MM.1S (cell line): ENCODE measurements around the gene TMEM179B.
A peak's percentile ranks its signal among the peaks of the same experiment; 100 is the strongest.

Experiments used
- DNase-seq: peaks from one replicate; pipeline ENCODE4 v3.0.0-alpha.2; 2015
- H2AFZ ChIP-seq: fragments of 300-600 bp; sonication (generic); 2 replicates; pipeline ENCODE4 v1.6.0; 2016; ENCODE audit warnings: antibody characterized with exemption, low read length
- H3F3A ChIP-seq: fragments of 300-600 bp; sonication (generic); 2 replicates; pipeline ENCODE4 v1.6.1; 2016; ENCODE audit warnings: mild to moderate bottlenecking, antibody characterized with exemption, low read length, moderate library complexity, mixed read lengths; ENCODE audit not compliant: insufficient read depth
- H3K27ac ChIP-seq: fragments of 300-600 bp; sonication (generic); 2 replicates; pipeline ENCODE4 v1.5.1; 2016; ENCODE audit warnings: mild to moderate bottlenecking, low read length
- H3K27me3 ChIP-seq: fragments of 300-600 bp; sonication (generic); replicated peaks from 2 replicates; pipeline ENCODE4 v1.6.0; 2016; ENCODE audit warnings: low read length; ENCODE audit not compliant: insufficient read depth
- H3K36me3 ChIP-seq: fragments of 300-600 bp; sonication (generic); replicated peaks from 2 replicates; pipeline ENCODE4 v1.6.1; 2016; ENCODE audit warnings: mild to moderate bottlenecking, low read length, mixed read lengths; ENCODE audit not compliant: insufficient read depth
- H3K4me1 ChIP-seq: fragments of 300-600 bp; sonication (generic); 2 replicates; pipeline ENCODE4 v1.6.1; 2016; ENCODE audit warnings: low read length, mixed read lengths
- H3K4me2 ChIP-seq: fragments of 300-600 bp; sonication (generic); 2 replicates; pipeline ENCODE4 v1.6.0; 2016; ENCODE audit warnings: low read depth, low read length
- H3K4me3 ChIP-seq: fragments of 300-600 bp; sonication (generic); 2 replicates; pipeline ENCODE4 v1.5.1; 2016; ENCODE audit warnings: low read length, mixed read lengths
- H3K79me2 ChIP-seq: fragments of 300-600 bp; sonication (generic); 2 replicates; pipeline ENCODE4 v1.6.1; 2016; ENCODE audit warnings: mixed run types, low read length, mixed read lengths
- H3K9ac ChIP-seq: fragments of 300-600 bp; sonication (generic); 2 replicates; pipeline ENCODE4 v1.6.1; 2016; ENCODE audit warnings: low read length, mixed read lengths
- H3K9me2 ChIP-seq: fragments of 300-600 bp; sonication (generic); replicated peaks from 2 replicates; pipeline ENCODE4 v1.6.1; 2016; ENCODE audit warnings: mild to moderate bottlenecking, low read length, mixed read lengths; ENCODE audit not compliant: insufficient read depth
- H3K9me3 ChIP-seq: fragments of 300-600 bp; sonication (generic); replicated peaks from 2 replicates; pipeline ENCODE4 v1.6.1; 2016; ENCODE audit warnings: mild to moderate bottlenecking, low read length, mixed read lengths; ENCODE audit not compliant: insufficient read depth
- H4K20me1 ChIP-seq: fragments of 300-600 bp; sonication (generic); 2 replicates; pipeline ENCODE4 v1.6.1; 2016; ENCODE audit warnings: mild to moderate bottlenecking, low read length, moderate library complexity, mixed read lengths; ENCODE audit not compliant: insufficient read depth
- EZH2 ChIP-seq: fragments of 300-600 bp; sonication (generic); optimal IDR thresholded peaks from 2 replicates; pipeline ENCODE3; 2017; ENCODE audit warnings: low read depth, mild to moderate bottlenecking, antibody characterized with exemption, low read length, mixed read lengths
- EZH2phosphoT487 ChIP-seq: fragments of 300-600 bp; sonication (generic); IDR thresholded peaks from 2 replicates; pipeline ENCODE4 v1.6.1; 2018; ENCODE audit warnings: antibody characterized with exemption, low read length
- TF ChIP-seq, protein P1 (sequence below): fragments of 300-600 bp; sonication (generic); IDR thresholded peaks from 2 replicates; pipeline ENCODE4 v1.5.1; 2016; ENCODE audit warnings: antibody characterized with exemption, low read length, mixed read lengths

TMEM179B gene

DNA sequence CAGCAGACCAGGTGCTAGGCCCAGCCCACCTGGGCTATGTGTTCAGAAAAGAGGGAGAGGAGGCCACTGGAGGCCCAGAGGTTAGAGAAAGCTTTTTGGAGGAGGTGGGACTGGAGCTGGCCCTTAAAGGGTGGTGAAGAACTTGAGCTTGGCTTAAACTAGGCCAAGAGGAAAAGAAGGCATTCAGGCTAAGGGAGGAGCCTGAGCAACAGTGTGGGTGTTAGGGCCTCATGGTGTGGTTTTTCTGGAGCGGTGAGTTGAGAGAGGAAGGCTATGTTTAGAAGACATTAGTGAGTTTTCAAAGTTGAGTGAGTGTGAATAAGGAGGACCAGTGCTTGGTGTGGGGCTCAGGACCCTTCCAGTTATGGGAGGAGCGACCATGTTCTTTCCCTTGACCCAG lies 9.8 kb upstream of the TMEM179B start:
- Histone ChIP-seq H3K9ac (no peak overlapping the region), H2AFZ (no peak overlapping the region), H3K9me3 (no peaks in the 10 kb centered on the region), H3K4me2 (no peak overlapping the region), H3K27me3 (no peaks in the 10 kb centered on the region), H3K4me3 (no peak overlapping the region), H3K27ac (no peak overlapping the region), H3K79me2 (peaks cover 19% of the 10 kb centered on the region), H3K9me2 (no peaks in the 10 kb centered on the region), H3K4me1 (no peaks in the 10 kb centered on the region), H3K36me3 (no peaks in the 10 kb centered on the region), H3F3A (no peaks in the 10 kb centered on the region), H4K20me1 (no peaks in the 10 kb centered on the region)
- no peak for DNase-seq
- TF ChIP-seq EZH2, result no peak
- TF ChIP-seq, protein P1, sequence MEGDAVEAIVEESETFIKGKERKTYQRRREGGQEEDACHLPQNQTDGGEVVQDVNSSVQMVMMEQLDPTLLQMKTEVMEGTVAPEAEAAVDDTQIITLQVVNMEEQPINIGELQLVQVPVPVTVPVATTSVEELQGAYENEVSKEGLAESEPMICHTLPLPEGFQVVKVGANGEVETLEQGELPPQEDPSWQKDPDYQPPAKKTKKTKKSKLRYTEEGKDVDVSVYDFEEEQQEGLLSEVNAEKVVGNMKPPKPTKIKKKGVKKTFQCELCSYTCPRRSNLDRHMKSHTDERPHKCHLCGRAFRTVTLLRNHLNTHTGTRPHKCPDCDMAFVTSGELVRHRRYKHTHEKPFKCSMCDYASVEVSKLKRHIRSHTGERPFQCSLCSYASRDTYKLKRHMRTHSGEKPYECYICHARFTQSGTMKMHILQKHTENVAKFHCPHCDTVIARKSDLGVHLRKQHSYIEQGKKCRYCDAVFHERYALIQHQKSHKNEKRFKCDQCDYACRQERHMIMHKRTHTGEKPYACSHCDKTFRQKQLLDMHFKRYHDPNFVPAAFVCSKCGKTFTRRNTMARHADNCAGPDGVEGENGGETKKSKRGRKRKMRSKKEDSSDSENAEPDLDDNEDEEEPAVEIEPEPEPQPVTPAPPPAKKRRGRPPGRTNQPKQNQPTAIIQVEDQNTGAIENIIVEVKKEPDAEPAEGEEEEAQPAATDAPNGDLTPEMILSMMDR, result no peak
- TF ChIP-seq EZH2phosphoT487, result no peak

DNA sequence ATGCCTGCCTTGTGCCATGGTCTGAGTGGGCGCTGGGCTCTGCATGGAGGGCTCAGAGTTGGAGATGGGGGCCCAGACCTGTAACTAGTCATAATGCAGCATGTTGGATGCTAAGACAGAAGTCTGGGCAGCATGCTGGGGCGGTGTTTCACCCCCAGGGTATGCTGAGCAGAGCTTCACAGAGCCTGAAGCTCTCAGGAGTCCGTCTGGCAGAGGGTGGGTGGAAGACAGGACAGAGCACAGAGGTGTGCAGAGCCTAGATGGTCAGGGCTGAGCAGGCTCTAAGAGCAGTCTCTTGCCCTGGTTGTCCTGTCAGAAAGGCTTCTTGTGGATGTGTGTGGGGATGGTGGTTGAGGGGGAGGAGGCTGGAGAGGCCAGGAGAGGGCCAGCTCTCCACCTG lies 8.8 kb upstream of the TMEM179B start:
- H3K4me2 ChIP-seq, result no peak overlapping the region
- no peaks in the 10 kb centered on the region for H4K20me1 ChIP-seq
- TF ChIP-seq, protein P1, result no peak
- no peak for TF ChIP-seq EZH2phosphoT487
- TF ChIP-seq EZH2, result no peak
- H3K4me1 ChIP-seq, result no peaks in the 10 kb centered on the region
- no peaks in the 10 kb centered on the region for H3K36me3 ChIP-seq
- no peak overlapping the region for H2AFZ ChIP-seq
- no peaks in the 10 kb centered on the region for H3K9me3 ChIP-seq
- no peak overlapping the region for H3K9ac ChIP-seq
- no peaks in the 10 kb centered on the region for H3K27me3 ChIP-seq
- H3F3A ChIP-seq, result no peaks in the 10 kb centered on the region
- H3K79me2 ChIP-seq, result peaks cover 9% of the 10 kb centered on the region
- DNase-seq, result no peak
- no peak overlapping the region for H3K27ac ChIP-seq
- H3K4me3 ChIP-seq, result no peak overlapping the region
- no peaks in the 10 kb centered on the region for H3K9me2 ChIP-seq

DNA sequence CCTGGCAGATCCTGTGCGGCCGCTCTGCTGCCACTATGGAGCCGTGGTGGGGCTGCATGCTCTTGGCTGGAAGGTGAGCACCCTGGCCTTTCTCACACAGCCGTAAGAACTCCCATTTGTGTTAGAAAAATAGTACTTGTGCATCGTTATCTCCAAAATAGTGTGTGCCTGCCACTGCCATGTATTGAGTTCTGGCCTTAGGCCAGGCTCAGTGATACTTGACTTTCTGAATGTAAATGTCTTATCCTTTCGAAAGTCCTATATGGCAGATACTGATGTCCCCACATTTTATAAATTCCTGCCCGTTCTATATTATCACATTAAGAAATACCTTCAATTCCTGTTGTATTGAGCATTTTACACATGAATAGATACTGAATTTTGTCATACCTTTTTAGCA lies 4.4 kb upstream of the TMEM179B start:
- Histone ChIP-seq H3K79me2 (peaks cover 10% of the 10 kb centered on the region), H4K20me1 (no peaks in the 10 kb centered on the region), H2AFZ (no peak overlapping the region), H3K4me3 (no peak overlapping the region), H3K9ac (no peak overlapping the region), H3K27ac (no peak overlapping the region), H3K36me3 (no peaks in the 10 kb centered on the region), H3K27me3 (no peaks in the 10 kb centered on the region), H3K4me2 (no peak overlapping the region), H3F3A (peaks cover 14% of the 10 kb centered on the region), H3K9me3 (no peaks in the 10 kb centered on the region), H3K9me2 (no peaks in the 10 kb centered on the region), H3K4me1 (peaks cover 7% of the 10 kb centered on the region)
- no peak for DNase-seq
- TF ChIP-seq EZH2phosphoT487, result no peak

DNA sequence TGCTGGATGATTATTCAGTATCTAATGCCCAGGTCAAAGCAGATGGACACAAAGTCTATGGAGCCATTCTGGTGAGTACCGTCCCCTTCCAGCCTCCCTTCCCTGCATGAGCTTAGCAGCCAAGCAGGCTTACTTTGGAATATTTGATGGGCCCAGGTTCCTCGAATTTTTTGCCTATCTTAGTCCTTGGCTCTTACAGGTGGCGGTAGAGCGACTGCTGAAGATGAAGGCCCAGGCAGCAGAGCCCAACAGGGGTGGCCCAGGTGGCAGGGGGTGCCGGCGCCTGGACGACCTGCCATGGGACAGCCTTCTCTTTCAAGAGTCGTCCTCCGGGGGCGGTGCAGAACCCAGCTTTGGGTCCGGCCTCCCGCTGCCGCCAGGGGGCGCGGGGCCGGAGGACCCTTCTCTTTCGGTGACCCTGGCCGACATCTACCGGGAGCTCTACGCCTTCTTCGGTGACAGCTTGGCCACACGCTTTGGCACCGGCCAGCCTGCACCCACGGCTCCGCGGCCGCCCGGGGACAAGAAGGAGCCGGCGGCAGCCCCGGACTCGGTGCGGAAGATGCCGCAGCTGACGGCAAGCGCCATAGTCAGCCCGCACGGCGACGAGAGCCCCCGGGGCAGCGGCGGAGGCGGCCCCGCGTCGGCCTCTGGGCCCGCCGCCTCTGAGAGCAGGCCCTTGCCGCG lies 741 bp upstream of the TMEM179B start:
- H3K4me3 ChIP-seq, result peak overlapping the region; percentile 80
- peaks cover 21% of the 10 kb centered on the region for H3K4me1 ChIP-seq
- no peaks in the 10 kb centered on the region for H3K9me2 ChIP-seq
- no peaks in the 10 kb centered on the region for H3K9me3 ChIP-seq
- peak overlapping the region; percentile 76; the same call in 1 of the 2 replicates for H3K27ac ChIP-seq
- H3F3A ChIP-seq, result peaks cover 28% of the 10 kb centered on the region
- no peaks in the 10 kb centered on the region for H3K36me3 ChIP-seq
- H3K27me3 ChIP-seq, result no peaks in the 10 kb centered on the region
- H2AFZ ChIP-seq, result peak overlapping the region; percentile 34; the same call in 1 of the 2 replicates
- peak overlapping the region; percentile 74 for H3K9ac ChIP-seq
- H3K79me2 ChIP-seq, result peaks cover 44% of the 10 kb centered on the region
- DNase-seq, result peak; percentile 91
- TF ChIP-seq EZH2phosphoT487 (no peak), EZH2 (no peak)
- TF ChIP-seq, protein P1, result peak; percentile 98
- H4K20me1 ChIP-seq, result no peaks in the 10 kb centered on the region
- peak overlapping the region; percentile 92 for H3K4me2 ChIP-seq
